HepG2 (cell line): ENCODE measurements around the gene MTHFD2L. TPM values are rescaled to one million over a fixed set of nuclear protein-coding genes. Genes with fewer than 3 reads are reported as not detected.

Experiments
- ATAC-seq: fragments of 200-7000 bp; cut with Tn5 transposase; 3 replicates; pipeline ENCODE4 v1.9.1; 2020; ENCODE audit warnings: mild to moderate bottlenecking, moderate library complexity
- BruUV-seq: library from RNA; stranded (reverse); fragments of 400-500 nt; replicated peaks from 2 replicates; lab custom pipeline; 2021; lab: Mats Ljungman, UMichigan
- CTCF ChIA-PET: fragments of 300-600 bp; formaldehyde crosslinking; extraction: SDS; loops from one replicate; lab custom pipeline; 2021; ENCODE audit warnings: low total read pairs, inconsistent platforms, low intra/inter-chr PET ratio; lab: Yijun Ruan, JAX
- POLR2A ChIA-PET: fragments of 350-600 bp; sonication (Branson Sonifier 250); formaldehyde crosslinking; loops from one replicate; lab custom pipeline; 2020; ENCODE audit warnings: antibody characterized with exemption, inconsistent platforms; lab: Yijun Ruan, JAX
- DNase-seq: peaks from one replicate; pipeline ENCODE4 v3.0.0-alpha.2; 2015; ENCODE audit warnings: low spot score
- FAIRE-seq: peaks from 3 replicates; lab custom pipeline; 2011; peaks lifted over from hg19 to GRCh38; lab: Jason Lieb, UNC
- H2AFZ ChIP-seq: one replicate; pipeline ENCODE4 v1.6.1; 2011; ENCODE audit warnings: low read length, inconsistent platforms
- H3K27ac ChIP-seq: fragments of 300-600 bp; 3 replicates; pipeline ENCODE4 v1.8.0; 2011; ENCODE audit warnings: mixed run types, mild to moderate bottlenecking, mixed read lengths, low read length, inconsistent platforms; ENCODE audit not compliant: insufficient read depth; ENCODE audit errors: extremely low read length
- H3K27me3 ChIP-seq, 2 experiments: fragments of 200-600 bp in 1 of 2; 2 replicates in 1 of 2; 3 replicates in 1 of 2; pipeline versions ENCODE4 v1.6.0 to v1.8.0; 2011; ENCODE audit warnings: low read length in 2 of 2, mild to moderate bottlenecking in 2 of 2, moderate library complexity in 2 of 2, inconsistent platforms in 1 of 2; ENCODE audit not compliant: insufficient read depth in 2 of 2, control insufficient read depth in 1 of 2
- H3K36me3 ChIP-seq, 2 experiments: fragments of 200-600 bp in 1 of 2; replicated peaks in 1 of 2; 2 replicates in 1 of 2; 3 replicates in 1 of 2; pipeline versions ENCODE4 v1.5.1 to v1.8.0; 2011; ENCODE audit warnings: low read length in 2 of 2, inconsistent platforms in 1 of 2; ENCODE audit not compliant: insufficient read depth in 2 of 2, control insufficient read depth in 1 of 2
- H3K4me1 ChIP-seq: 2 replicates; pipeline ENCODE4 v1.5.1; 2012; ENCODE audit warnings: low read length, inconsistent platforms; ENCODE audit not compliant: insufficient read depth
- H3K4me2 ChIP-seq: 2 replicates; pipeline ENCODE4 v1.6.0; 2011; ENCODE audit warnings: low read depth, low read length, inconsistent platforms
- H3K4me3 ChIP-seq, 3 experiments: fragments of 200-600 bp in 1 of 3; sonication (generic), shearing (Covaris generic) in 1 of 3; replicated peaks in 1 of 3; 2 replicates each; pipeline ENCODE4 v1.5.1; 2011 to 2016; ENCODE audit warnings: low read length in 3 of 3, inconsistent platforms in 2 of 3, low read depth in 2 of 3, mild to moderate bottlenecking in 2 of 3, control low read depth in 1 of 3, mixed read lengths in 1 of 3; ENCODE audit not compliant: insufficient read depth in 1 of 3
- H3K79me2 ChIP-seq: one replicate; pipeline ENCODE4 v1.6.1; 2011; ENCODE audit warnings: low read length, inconsistent platforms; ENCODE audit not compliant: insufficient read depth
- H3K9ac ChIP-seq: 2 replicates; pipeline ENCODE4 v1.6.0; 2011; ENCODE audit warnings: mild to moderate bottlenecking, low read depth, low read length, inconsistent platforms; ENCODE audit not compliant: insufficient read depth
- H3K9me3 ChIP-seq: 2 replicates; pipeline ENCODE4 v1.5.1; 2012; ENCODE audit warnings: mild to moderate bottlenecking, low read length
- H4K20me1 ChIP-seq: 2 replicates; pipeline ENCODE4 v1.6.0; 2011; ENCODE audit warnings: inconsistent platforms, mild to moderate bottlenecking, low read length, moderate library complexity; ENCODE audit not compliant: insufficient read depth
- ATF5 ChIP-seq: sonication (generic); formaldehyde crosslinking; IDR thresholded peaks from 2 replicates; pipeline ENCODE4 v1.4.0; 2020; ENCODE audit warnings: mild to moderate bottlenecking, low read depth, missing genetic modification reagents
- CEBPB ChIP-seq: IDR thresholded peaks from 2 replicates; pipeline ENCODE4 v1.6.1; 2011; ENCODE audit warnings: low read depth, low read length, improper control_type of control experiment, borderline replicate concordance
- FOXM1 ChIP-seq: sonication (generic); formaldehyde crosslinking; IDR thresholded peaks from 2 replicates; pipeline ENCODE4 v1.5.0; 2020; ENCODE audit warnings: missing genetic modification reagents
- HNRNPK ChIP-seq: fragments of 200-400 bp; formaldehyde crosslinking; IDR thresholded peaks from 2 replicates; pipeline ENCODE4 v1.6.1; 2018; ENCODE audit warnings: low read length, low read depth, moderate library complexity, mild to moderate bottlenecking; ENCODE audit not compliant: poor library complexity, severe bottlenecking
- KDM3A ChIP-seq: IDR thresholded peaks from 2 replicates; pipeline ENCODE4 v1.6.1; 2018; ENCODE audit warnings: low read depth, missing compliant biosample characterization
- KLF9 ChIP-seq: IDR thresholded peaks from 2 replicates; pipeline ENCODE4 v1.6.1; 2016; ENCODE audit warnings: low read depth
- MAFK ChIP-seq, 2 experiments: IDR thresholded peaks in 1 of 2; conservative IDR thresholded peaks in 1 of 2; 2 replicates each; pipeline ENCODE4 v1.6.1; 2011; ENCODE audit warnings: improper control_type of control experiment in 2 of 2, low read length in 2 of 2
- SIN3A ChIP-seq: IDR thresholded peaks from 2 replicates; pipeline ENCODE4 v1.6.1; 2011; ENCODE audit warnings: low read depth, mild to moderate bottlenecking, control low read depth, low read length, borderline replicate concordance
- TCF12 ChIP-seq, 2 experiments: fragments of 450-650 bp in 1 of 2; sonication (generic) in 1 of 2; formaldehyde crosslinking in 1 of 2; IDR thresholded peaks; 2 replicates each; pipeline versions ENCODE4 v1.6.1 to v1.8.0; 2017 to 2022; ENCODE audit warnings: antibody characterized with exemption in 1 of 2, mild to moderate bottlenecking in 1 of 2, missing genetic modification reagents in 1 of 2, moderate library complexity in 1 of 2
- TEAD3 ChIP-seq: optimal IDR thresholded peaks from 2 replicates; pipeline ENCODE3; 2016; ENCODE audit warnings: borderline replicate concordance
- TSC22D2 ChIP-seq: sonication (generic); formaldehyde crosslinking; IDR thresholded peaks from 2 replicates; pipeline ENCODE4 v1.5.1; 2020; ENCODE audit warnings: missing genetic modification reagents, mild to moderate bottlenecking, borderline replicate concordance
- ZBTB38 ChIP-seq: sonication (generic); formaldehyde crosslinking; IDR thresholded peaks from 2 replicates; pipeline ENCODE4 v1.5.1; 2020; ENCODE audit warnings: mild to moderate bottlenecking, missing genetic modification reagents
- ZNF136 ChIP-seq: sonication (generic); formaldehyde crosslinking; IDR thresholded peaks from 2 replicates; pipeline ENCODE4 v1.8.1; 2022; ENCODE audit warnings: low read depth, mild to moderate bottlenecking, moderate library complexity, missing genetic modification reagents
- ZNF232 ChIP-seq: sonication (generic); formaldehyde crosslinking; IDR thresholded peaks from 2 replicates; pipeline ENCODE4 v1.4.0; 2020; ENCODE audit warnings: missing genetic modification reagents, borderline replicate concordance
- ZNF446 ChIP-seq: sonication (generic); formaldehyde crosslinking; IDR thresholded peaks from 2 replicates; pipeline ENCODE4 v1.5.0; 2020; ENCODE audit warnings: mild to moderate bottlenecking, missing genetic modification reagents
- ZNF557 ChIP-seq: sonication (generic); formaldehyde crosslinking; IDR thresholded peaks from 2 replicates; pipeline ENCODE4 v1.4.0; 2020; ENCODE audit warnings: missing genetic modification reagents
- ZNF607 ChIP-seq: sonication (generic); formaldehyde crosslinking; IDR thresholded peaks from 2 replicates; pipeline ENCODE4 v1.5.1; 2020; ENCODE audit warnings: missing genetic modification reagents, mild to moderate bottlenecking, borderline replicate concordance
- ZNF737 ChIP-seq: sonication (generic); formaldehyde crosslinking; IDR thresholded peaks from 2 replicates; pipeline ENCODE4 v1.5.0; 2020; ENCODE audit warnings: missing genetic modification reagents, mild to moderate bottlenecking, borderline replicate concordance
- WGBS: methylation state at CpG from one replicate; pipeline ENCODE4 v1.1.6; 2017; ENCODE audit warnings: low lambda C conversion rate; 5-methylcytosine and 5-hydroxymethylcytosine counted together
- in situ Hi-C: cut with HindIII; loops from 2 replicates; pipeline ENCODE4 v1.10.0; 2017; ENCODE audit warnings: low pct_unique_long_range_greater_than_20kb; ENCODE audit not compliant: extremely low pct_ligation_motif_present
- intact Hi-C: fragments of 100-400 bp; cut with micrococcal nuclease; formaldehyde crosslinking; loops from one replicate; pipeline ENCODE4 v1.10.0; 2022; ENCODE audit not compliant: unreplicated experiment
- polyA plus RNA-seq, 8 experiments: library from polyadenylated mRNA; depleted of rRNA in 3 of 8; stranded (reverse) in 7 of 8; unstranded in 1 of 8; fragments of >200 nt; fragmentation: Illumina TruSeq in 4 of 8; extraction: Trizol in 4 of 8; gene quantifications; 2 replicates each; pipeline versions ENCODE4 v1.2.1 to v1.2.3, GENCODE V29; 2011 to 2016; ENCODE audit warnings: low read depth in 4 of 8, missing spikeins in 1 of 8, mixed read lengths in 1 of 8; ENCODE audit not compliant: insufficient read depth in 1 of 8
- total RNA-seq, 5 experiments: library from RNA; depleted of rRNA; stranded (reverse); fragments of >200 nt; fragmentation: Illumina TruSeq; extraction: Trizol; gene quantifications; 2 replicates each; pipeline ENCODE4 v1.2.3, GENCODE V29; 2016; ENCODE audit warnings: low read depth in 1 of 5
- TF ChIP-seq, protein P1 (sequence below): sonication (generic); formaldehyde crosslinking; IDR thresholded peaks from 2 replicates; pipeline ENCODE4 v1.8.1; 2022; ENCODE audit warnings: low read depth, mild to moderate bottlenecking, missing genetic modification reagents
- TF ChIP-seq, protein P2 (sequence below): sonication (generic); formaldehyde crosslinking; IDR thresholded peaks from 2 replicates; pipeline ENCODE4 v1.4.0; 2020; ENCODE audit warnings: missing genetic modification reagents

MTHFD2L gene
- total and polyA plus RNA-seq, 2 of the 13 experiments (the other 11 are each of a cell fraction or from before 2014, with no cell fraction given), result 10.5 to 14.9 TPM

DNA sequence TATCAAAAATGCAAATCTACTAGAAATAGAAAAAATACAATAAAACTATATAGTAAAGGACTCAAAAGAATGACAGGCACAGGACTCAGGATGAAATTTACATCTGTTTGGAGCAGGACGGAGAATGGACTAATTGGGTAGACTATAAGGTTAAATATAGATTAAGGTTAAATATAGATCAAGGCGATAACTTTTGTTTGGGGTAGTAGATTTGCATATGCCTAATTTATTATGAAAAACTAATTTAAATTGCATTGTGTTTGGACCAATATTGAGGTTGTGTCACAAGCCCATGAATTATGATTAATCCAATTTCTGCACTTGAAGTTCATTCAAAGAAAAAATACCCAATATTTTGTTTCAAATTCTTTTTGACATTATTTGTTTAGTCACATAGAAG lies 31.0 kb downstream of the MTHFD2L start:
- TF ChIP-seq SIN3A, result no peak
- no peak for TF ChIP-seq ZNF446
- TF ChIP-seq TCF12 (IDR thresholded peaks at IDR 0.05), result no peak
- TF ChIP-seq TCF12 (CRISPR knock-in tag; IDR thresholded peaks at IDR 0.05), result no peak
- TF ChIP-seq TSC22D2 (CRISPR knock-in tag), result no peak
- no peak for TF ChIP-seq HNRNPK
- no peak for TF ChIP-seq KDM3A (CRISPR knock-in tag)
- no peak for TF ChIP-seq ZNF232 (CRISPR knock-in tag)
- no peak for TF ChIP-seq ZNF737 (CRISPR knock-in tag)
- no peak for TF ChIP-seq CEBPB
- TF ChIP-seq FOXM1, result no peak
- TF ChIP-seq MAFK (conservative IDR thresholded peaks at IDR 0.05 in 1 of 2, IDR thresholded peaks at IDR 0.05 in 1 of 2; ENCODE audit: low read length in 2 of 2), result no peak
- TF ChIP-seq ATF5 (CRISPR knock-in tag), result no peak
- TF ChIP-seq ZNF607 (CRISPR knock-in tag), result no peak
- no peak for TF ChIP-seq ZBTB38
- TF ChIP-seq, protein P1, sequence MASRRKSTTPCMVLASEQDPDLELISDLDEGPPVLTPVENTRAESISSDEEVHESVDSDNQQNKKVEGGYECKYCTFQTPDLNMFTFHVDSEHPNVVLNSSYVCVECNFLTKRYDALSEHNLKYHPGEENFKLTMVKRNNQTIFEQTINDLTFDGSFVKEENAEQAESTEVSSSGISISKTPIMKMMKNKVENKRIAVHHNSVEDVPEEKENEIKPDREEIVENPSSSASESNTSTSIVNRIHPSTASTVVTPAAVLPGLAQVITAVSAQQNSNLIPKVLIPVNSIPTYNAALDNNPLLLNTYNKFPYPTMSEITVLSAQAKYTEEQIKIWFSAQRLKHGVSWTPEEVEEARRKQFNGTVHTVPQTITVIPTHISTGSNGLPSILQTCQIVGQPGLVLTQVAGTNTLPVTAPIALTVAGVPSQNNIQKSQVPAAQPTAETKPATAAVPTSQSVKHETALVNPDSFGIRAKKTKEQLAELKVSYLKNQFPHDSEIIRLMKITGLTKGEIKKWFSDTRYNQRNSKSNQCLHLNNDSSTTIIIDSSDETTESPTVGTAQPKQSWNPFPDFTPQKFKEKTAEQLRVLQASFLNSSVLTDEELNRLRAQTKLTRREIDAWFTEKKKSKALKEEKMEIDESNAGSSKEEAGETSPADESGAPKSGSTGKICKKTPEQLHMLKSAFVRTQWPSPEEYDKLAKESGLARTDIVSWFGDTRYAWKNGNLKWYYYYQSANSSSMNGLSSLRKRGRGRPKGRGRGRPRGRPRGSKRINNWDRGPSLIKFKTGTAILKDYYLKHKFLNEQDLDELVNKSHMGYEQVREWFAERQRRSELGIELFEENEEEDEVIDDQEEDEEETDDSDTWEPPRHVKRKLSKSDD (CRISPR knock-in tag), result no peak
- no peak for TF ChIP-seq KLF9 (CRISPR knock-in tag)
- TF ChIP-seq ZNF136 (CRISPR knock-in tag), result no peak
- TF ChIP-seq ZNF557 (CRISPR knock-in tag), result no peak
- no peak for TF ChIP-seq TEAD3 (CRISPR knock-in tag)
- TF ChIP-seq, protein P2, sequence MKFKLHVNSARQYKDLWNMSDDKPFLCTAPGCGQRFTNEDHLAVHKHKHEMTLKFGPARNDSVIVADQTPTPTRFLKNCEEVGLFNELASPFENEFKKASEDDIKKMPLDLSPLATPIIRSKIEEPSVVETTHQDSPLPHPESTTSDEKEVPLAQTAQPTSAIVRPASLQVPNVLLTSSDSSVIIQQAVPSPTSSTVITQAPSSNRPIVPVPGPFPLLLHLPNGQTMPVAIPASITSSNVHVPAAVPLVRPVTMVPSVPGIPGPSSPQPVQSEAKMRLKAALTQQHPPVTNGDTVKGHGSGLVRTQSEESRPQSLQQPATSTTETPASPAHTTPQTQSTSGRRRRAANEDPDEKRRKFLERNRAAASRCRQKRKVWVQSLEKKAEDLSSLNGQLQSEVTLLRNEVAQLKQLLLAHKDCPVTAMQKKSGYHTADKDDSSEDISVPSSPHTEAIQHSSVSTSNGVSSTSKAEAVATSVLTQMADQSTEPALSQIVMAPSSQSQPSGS, result no peak
- Histone ChIP-seq H3K9me3 (no peaks in the 10 kb centered on the region), H3K9ac (no peak overlapping the region), H4K20me1 (no peaks in the 10 kb centered on the region), H3K27me3 (peaks cover 0 to 8% of the 10 kb centered on the region in 2 experiments; a peak in 1 of 5 replicates), H3K27ac (no peak overlapping the region), H3K4me2 (no peak overlapping the region), H3K4me1 (peaks cover 25% of the 10 kb centered on the region), H2AFZ (no peak overlapping the region), H3K36me3 (no peaks in the 10 kb centered on the region), H3K4me3 (no peak overlapping the region), H3K79me2 (no peaks in the 10 kb centered on the region)
- DNase-seq (no peak), FAIRE-seq (no peak), ATAC-seq (no peak)
- WGBS, result 67% methylated on average over 2 of the region's 2 CpGs
- ChIA-PET POLR2A (no interaction called here), CTCF (interaction anchor here (2.5 to 3.9 kb wide), 2 partner anchors 39 to 123 kb away, joined by 20 to 22 read pairs; no protein-coding TSS in a partner anchor)
- intact Hi-C loops, result loop anchor here (1.0 to 5.0 kb wide), 3 partner anchors 39 to 183 kb away; no protein-coding TSS in a partner anchor
- in situ Hi-C loops, result no loop called here
- BruUV-seq, result no TSS peak
